ENCODE measurements around the gene CDC42BPG. TPM values are rescaled to one million over a fixed set of nuclear protein-coding genes. Genes with fewer than 3 reads are reported as not detected.

CDC42BPG gene
- total RNA-seq, 1 experiment from 2014 or later, result 0.15 TPM

DNA sequence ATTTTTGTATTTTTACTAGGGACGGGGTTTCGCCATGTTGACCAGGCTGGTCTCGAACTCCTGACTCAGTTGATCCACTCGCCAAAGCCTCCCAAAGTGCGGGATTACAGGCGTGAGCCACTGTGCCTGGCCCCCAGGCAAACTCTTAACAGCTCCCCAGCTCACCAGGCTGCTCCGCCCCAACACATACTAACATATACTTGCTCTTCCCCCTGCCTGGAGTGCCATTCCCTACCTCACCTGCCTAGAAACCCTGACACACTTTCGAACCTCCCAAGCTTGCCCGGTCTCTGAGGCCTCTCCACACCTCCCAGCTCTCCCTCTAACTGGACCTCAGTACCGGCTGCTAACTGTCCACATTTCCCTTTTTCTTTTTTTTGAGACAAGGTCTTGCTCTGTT, 49.9 kb downstream of the CDC42BPG start:
- peaks cover 9% of the 10 kb centered on the region for H3K4me1 ChIP-seq (ENCODE audit: low read length)
- H3K9me3 ChIP-seq (ENCODE audit: low read length), result no peaks in the 10 kb centered on the region
- H2AFZ ChIP-seq (ENCODE audit: low read length), result no peak overlapping the region
- no peak overlapping the region for H3K27ac ChIP-seq (ENCODE audit: low read length)
- DNase-seq, result no peak
- no peaks in the 10 kb centered on the region for H4K20me1 ChIP-seq (ENCODE audit: insufficient read depth, low read depth, low read length)
- 0 out of 2 replicates have a peak, but pooled peaks cover 7% of the 10 kb centered on the region for H3K36me3 ChIP-seq (ENCODE audit: insufficient read depth, low read length)
- H3K4me2 ChIP-seq (ENCODE audit: low read depth, low read length, poor library complexity, severe bottlenecking), result no peak overlapping the region
- no peak overlapping the region for H3K9ac ChIP-seq (ENCODE audit: low read length)
- H3K79me2 ChIP-seq (ENCODE audit: low read length), result no peaks in the 10 kb centered on the region
- no peaks in the 10 kb centered on the region for H3K9me2 ChIP-seq (replicated peaks; ENCODE audit: insufficient read depth, low read length)
- H3K4me3 ChIP-seq (ENCODE audit: low read length), result no peak overlapping the region
- H3K27me3 ChIP-seq (ENCODE audit: low read length), result no peaks in the 10 kb centered on the region

DNA sequence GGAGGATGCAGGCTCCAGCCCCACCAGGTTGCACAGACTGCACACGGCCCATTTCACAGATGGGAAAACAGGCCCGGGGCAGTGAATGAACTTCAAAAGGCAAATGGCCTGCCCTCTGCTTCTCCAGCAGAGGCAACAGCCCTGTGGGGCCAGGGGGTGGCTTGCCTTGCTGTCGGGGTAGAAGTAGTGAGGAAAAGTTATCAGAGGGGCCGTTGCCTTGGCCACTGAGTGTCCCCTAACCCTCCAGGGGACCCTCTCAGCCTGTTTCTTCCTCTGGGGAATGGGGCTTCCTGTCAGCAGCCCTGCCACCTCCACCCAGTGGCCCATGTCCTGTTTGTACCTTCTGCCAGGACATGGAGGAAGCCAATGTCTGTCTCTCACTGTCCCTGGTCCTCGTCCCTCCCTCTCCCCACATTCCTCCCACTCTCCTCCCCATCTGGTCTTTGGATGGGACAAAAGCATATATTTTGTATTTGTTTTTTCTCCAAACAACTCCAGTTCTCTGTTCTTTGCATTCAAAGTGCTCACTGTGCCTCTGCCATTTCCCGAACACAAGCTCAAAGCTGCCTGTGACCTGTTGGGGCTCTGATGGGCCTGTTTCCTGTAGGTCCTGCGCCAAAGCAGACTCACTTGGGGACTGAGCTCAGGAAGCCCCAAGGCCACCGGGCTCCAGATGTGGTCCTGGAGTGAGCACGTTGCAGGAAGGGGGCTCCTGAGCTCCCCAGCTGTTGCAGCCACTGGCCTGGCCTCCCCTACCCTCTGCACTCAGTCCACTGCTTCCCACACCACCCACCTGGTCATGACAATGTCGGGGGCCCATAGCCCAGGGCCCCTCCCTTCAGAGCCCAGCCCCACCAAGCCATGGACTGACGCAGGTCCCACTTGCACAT, 50.9 kb downstream of the CDC42BPG start:
- Histone ChIP-seq H3K27ac (ENCODE audit: low read length) (no peak overlapping the region), H3K27me3 (ENCODE audit: low read length) (no peaks in the 10 kb centered on the region), H2AFZ (ENCODE audit: low read length) (no peak overlapping the region), H3K9me3 (ENCODE audit: low read length) (no peaks in the 10 kb centered on the region), H3K4me3 (ENCODE audit: low read length) (no peak overlapping the region), H3K79me2 (ENCODE audit: low read length) (no peaks in the 10 kb centered on the region), H3K9me2 (replicated peaks; ENCODE audit: insufficient read depth, low read length) (no peaks in the 10 kb centered on the region), H4K20me1 (ENCODE audit: insufficient read depth, low read depth, low read length) (no peaks in the 10 kb centered on the region), H3K9ac (ENCODE audit: low read length) (no peak overlapping the region), H3K36me3 (ENCODE audit: insufficient read depth, low read length) (0 out of 2 replicates have a peak, but pooled peaks cover 7% of the 10 kb centered on the region), H3K4me1 (ENCODE audit: low read length) (peaks cover 4% of the 10 kb centered on the region; the same call in 1 of the 2 replicates), H3K4me2 (ENCODE audit: low read depth, low read length, poor library complexity, severe bottlenecking) (no peak overlapping the region)
- no peak for DNase-seq

DNA sequence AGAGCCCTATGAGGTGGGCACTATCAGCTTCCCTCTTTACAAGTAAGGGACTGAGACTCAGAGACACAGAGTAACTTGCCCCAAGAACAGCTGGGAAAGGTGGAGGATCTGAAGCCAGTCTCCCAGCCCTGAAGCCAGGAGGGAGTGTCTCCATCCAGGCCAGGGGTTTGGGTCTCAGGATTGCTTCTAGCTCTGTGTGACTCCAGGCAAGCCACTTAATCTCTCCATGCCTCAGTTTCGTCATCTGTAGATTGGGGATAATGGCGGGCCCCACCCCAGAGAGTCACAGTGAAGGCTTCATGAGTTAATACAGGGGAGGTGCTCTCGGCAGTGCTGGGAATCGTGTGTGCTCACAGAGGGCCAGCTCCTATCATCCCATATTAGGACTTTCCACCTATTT, 52.0 kb downstream of the CDC42BPG start:
- no peak overlapping the region for H3K4me3 ChIP-seq (ENCODE audit: low read length)
- H3K79me2 ChIP-seq (ENCODE audit: low read length), result no peaks in the 10 kb centered on the region
- H4K20me1 ChIP-seq (ENCODE audit: insufficient read depth, low read depth, low read length), result no peaks in the 10 kb centered on the region

DNA sequence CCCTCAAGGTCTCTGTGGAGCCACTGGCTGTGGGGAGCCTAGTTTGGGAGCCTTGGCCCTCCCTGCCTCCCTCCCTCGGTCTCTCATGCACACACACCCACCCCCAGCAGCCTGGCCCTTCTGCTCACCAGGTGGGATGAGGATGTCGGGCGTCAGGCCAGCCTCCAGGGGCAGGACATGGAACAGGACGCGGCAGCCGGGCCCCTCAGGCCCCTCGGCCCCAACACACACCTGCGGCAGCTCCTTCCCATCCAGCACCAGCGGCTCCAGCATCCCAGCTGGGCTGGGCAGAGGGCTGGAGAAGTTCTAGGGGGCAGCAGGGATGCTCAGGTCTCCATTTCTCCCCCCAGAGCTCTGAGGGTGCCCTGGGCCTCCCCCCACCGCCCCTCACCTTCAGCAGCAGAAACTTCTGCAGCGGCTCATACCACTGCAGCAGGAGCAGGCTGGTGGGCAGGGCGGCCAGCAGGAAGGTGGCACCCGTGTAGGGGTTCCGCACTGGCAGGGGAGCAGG, 52.6 kb downstream of the CDC42BPG start:
- Histone ChIP-seq H3K9me2 (replicated peaks; ENCODE audit: insufficient read depth, low read length) (no peaks in the 10 kb centered on the region), H3K9me3 (ENCODE audit: low read length) (no peaks in the 10 kb centered on the region), H2AFZ (ENCODE audit: low read length) (no peak overlapping the region), H3K9ac (ENCODE audit: low read length) (no peak overlapping the region), H3K4me3 (ENCODE audit: low read length) (no peak overlapping the region), H3K4me2 (ENCODE audit: low read depth, low read length, poor library complexity, severe bottlenecking) (no peak overlapping the region), H3K79me2 (ENCODE audit: low read length) (no peaks in the 10 kb centered on the region), H3K4me1 (ENCODE audit: low read length) (peaks cover 6% of the 10 kb centered on the region; the same call in 1 of the 2 replicates), H4K20me1 (ENCODE audit: insufficient read depth, low read depth, low read length) (no peaks in the 10 kb centered on the region), H3K27me3 (ENCODE audit: low read length) (no peaks in the 10 kb centered on the region), H3K27ac (ENCODE audit: low read length) (no peak overlapping the region), H3K36me3 (ENCODE audit: insufficient read depth, low read length) (0 out of 2 replicates have a peak, but pooled peaks cover 4% of the 10 kb centered on the region)
- no peak for DNase-seq

More for the DNA sequence above, 52.0 kb downstream of the CDC42BPG start:
- Histone ChIP-seq H3K27ac (ENCODE audit: low read length) (no peak overlapping the region), H3K9me3 (ENCODE audit: low read length) (no peaks in the 10 kb centered on the region), H3K27me3 (ENCODE audit: low read length) (no peaks in the 10 kb centered on the region), H3K9ac (ENCODE audit: low read length) (no peak overlapping the region), H2AFZ (ENCODE audit: low read length) (no peak overlapping the region), H3K36me3 (ENCODE audit: insufficient read depth, low read length) (0 out of 2 replicates have a peak, but pooled peaks cover 7% of the 10 kb centered on the region), H3K9me2 (replicated peaks; ENCODE audit: insufficient read depth, low read length) (no peaks in the 10 kb centered on the region), H3K4me2 (ENCODE audit: low read depth, low read length, poor library complexity, severe bottlenecking) (no peak overlapping the region), H3K4me1 (ENCODE audit: low read length) (peaks cover 6% of the 10 kb centered on the region; the same call in 1 of the 2 replicates)
- DNase-seq, result no peak

DNA sequence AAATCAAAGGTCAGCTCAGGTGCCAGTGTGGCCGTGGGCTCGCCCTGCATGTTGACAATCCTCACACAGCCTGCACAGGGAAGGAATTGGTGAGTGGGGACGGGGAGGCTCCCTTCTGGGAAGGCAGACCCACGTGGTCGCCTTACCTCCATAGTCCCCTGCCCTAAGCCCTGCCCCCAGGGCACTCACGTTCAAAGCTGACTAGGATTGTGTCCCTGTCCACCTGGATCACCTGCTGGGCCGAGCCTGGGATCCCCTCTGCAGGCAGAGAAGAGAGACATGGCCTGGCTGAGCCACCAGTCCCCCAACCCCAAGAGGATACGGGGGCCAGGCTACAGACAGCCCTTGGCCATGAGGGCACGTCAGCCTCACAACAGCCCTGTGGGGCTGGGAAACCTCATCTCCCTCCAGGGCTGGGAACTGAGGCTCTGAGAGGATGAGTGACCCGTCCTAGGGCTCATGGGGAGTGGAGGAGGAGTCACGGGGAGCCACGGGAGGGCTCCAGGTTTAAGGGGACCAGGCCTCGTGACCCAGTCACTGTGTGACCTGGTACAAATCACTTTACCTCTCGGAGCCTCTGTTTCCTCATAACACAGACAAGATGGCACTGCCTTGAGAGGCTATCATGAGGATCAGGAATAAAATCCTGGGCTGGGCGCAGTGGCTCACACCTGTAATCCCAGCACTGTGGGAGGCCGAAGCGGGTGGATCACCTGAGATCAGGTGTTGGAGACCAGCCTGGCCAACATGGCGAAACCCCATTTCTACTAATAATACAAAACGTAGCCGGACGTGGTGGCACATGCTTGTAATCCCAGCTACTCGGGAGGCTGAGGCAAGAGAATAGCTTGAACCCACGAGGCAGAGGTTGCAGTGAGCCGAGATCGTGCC, 54.0 kb downstream of the CDC42BPG start:
- Histone ChIP-seq H3K9ac (ENCODE audit: low read length) (no peak overlapping the region), H2AFZ (ENCODE audit: low read length) (no peak overlapping the region), H3K9me2 (replicated peaks; ENCODE audit: insufficient read depth, low read length) (no peaks in the 10 kb centered on the region), H3K4me3 (ENCODE audit: low read length) (no peak overlapping the region), H3K27ac (ENCODE audit: low read length) (no peak overlapping the region), H3K36me3 (ENCODE audit: insufficient read depth, low read length) (no peaks in the 10 kb centered on the region), H3K27me3 (ENCODE audit: low read length) (no peaks in the 10 kb centered on the region), H3K79me2 (ENCODE audit: low read length) (no peaks in the 10 kb centered on the region), H3K9me3 (ENCODE audit: low read length) (no peaks in the 10 kb centered on the region), H4K20me1 (ENCODE audit: insufficient read depth, low read depth, low read length) (no peaks in the 10 kb centered on the region), H3K4me2 (ENCODE audit: low read depth, low read length, poor library complexity, severe bottlenecking) (no peak overlapping the region), H3K4me1 (ENCODE audit: low read length) (peaks cover 6% of the 10 kb centered on the region; the same call in 1 of the 2 replicates)
- DNase-seq, result no peak

DNA sequence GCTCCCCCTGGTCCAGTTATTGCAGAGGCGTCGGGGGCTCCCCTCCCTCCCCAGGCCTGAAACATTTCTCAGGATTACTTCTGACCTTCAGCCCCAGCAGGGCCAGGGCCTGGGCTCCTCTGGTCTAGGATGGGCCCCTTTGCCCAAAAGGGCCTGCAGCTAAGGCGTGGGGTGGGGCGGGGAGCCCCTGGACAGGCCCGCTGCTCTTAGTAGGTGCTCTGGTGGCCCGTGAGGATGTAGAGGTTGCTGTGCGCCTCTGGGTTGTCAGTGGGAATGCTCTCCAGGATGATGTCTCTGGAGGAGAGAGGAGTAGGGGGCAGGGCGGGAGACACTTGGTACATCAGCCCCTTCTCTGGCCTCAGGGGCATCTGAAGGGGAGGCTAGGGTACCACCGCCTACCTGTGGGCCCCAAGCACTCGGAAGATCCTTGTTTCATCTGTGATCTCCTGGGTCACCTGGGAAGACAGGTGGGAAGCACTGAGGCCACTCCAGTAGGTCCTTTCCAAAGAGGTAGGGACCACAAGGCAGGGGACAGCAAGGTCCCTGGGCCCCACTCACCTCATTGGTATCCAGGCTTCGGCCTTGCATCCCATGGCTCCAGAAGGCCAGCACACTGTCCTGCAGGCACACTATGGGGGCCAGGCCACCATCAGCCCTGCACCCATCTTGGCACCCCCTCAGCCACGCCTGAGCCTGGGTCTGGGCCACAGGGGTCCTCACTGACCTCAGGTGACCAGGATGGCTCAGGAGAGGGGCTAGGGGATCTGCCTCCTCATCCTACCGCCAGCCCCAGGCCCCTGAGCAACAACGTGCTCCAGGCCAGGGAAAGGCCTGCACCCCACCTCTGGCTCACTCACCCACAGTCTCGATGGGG, 54.9 kb downstream of the CDC42BPG start:
- Histone ChIP-seq H3K9me2 (replicated peaks; ENCODE audit: insufficient read depth, low read length) (no peaks in the 10 kb centered on the region), H3K4me1 (ENCODE audit: low read length) (peaks cover 6% of the 10 kb centered on the region; the same call in 1 of the 2 replicates), H3K9me3 (ENCODE audit: low read length) (no peaks in the 10 kb centered on the region), H3K79me2 (ENCODE audit: low read length) (no peaks in the 10 kb centered on the region), H3K27ac (ENCODE audit: low read length) (no peak overlapping the region), H3K4me2 (ENCODE audit: low read depth, low read length, poor library complexity, severe bottlenecking) (no peak overlapping the region), H2AFZ (ENCODE audit: low read length) (no peak overlapping the region), H4K20me1 (ENCODE audit: insufficient read depth, low read depth, low read length) (no peaks in the 10 kb centered on the region), H3K4me3 (ENCODE audit: low read length) (no peak overlapping the region), H3K9ac (ENCODE audit: low read length) (no peak overlapping the region), H3K27me3 (ENCODE audit: low read length) (no peaks in the 10 kb centered on the region), H3K36me3 (ENCODE audit: insufficient read depth, low read length) (no peaks in the 10 kb centered on the region)
- no peak for DNase-seq

DNA sequence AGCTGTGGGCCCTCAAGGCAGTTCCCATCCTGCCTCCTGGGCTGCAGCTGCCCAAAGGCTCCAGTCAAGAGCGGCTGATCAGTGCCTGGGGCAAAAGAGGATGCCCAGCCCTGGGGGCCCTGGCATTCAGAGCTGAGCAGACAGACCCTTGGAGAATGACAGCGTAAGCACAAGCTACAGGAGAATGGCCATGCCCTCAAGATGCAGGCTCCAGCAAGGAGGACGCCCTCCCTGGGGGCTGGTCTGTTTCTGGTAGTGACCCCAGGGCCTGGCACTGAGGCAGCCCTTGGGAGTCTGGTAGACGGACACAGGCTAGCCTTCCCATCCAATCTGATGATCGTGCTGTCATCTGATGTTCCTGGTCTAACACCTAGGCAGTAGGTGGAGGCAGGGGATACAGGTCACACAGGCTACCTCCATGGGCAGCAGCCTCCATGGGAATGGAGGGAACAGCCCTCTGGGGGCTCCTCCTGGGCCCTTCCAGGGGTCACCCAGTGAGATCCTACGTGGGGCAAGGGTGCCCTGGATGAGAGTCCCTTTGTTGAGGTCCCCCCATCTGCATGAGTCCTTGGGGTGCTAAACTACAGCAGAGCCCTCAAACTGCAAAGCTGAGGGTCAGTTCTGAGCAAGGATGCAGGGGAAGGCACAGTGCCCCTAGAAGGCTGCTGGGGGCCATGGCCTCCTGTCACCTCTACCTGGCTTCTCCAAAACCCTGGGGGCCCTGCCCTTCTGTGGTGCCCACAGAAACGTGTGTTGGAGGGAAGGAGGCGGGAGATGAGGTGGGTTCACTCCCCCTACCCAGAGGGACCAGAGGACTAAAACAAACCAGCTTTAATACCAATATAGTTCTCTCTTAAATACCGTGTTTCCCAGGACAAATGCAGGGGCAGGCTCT, 55.9 kb downstream of the CDC42BPG start:
- H3K4me1 ChIP-seq (ENCODE audit: low read length), result peaks cover 6% of the 10 kb centered on the region; the same call in 1 of the 2 replicates
- H3K79me2 ChIP-seq (ENCODE audit: low read length), result no peaks in the 10 kb centered on the region

More for the DNA sequence above, 55.9 kb downstream of the CDC42BPG start:
- no peak for DNase-seq
- Histone ChIP-seq H2AFZ (ENCODE audit: low read length) (no peak overlapping the region), H4K20me1 (ENCODE audit: insufficient read depth, low read depth, low read length) (no peaks in the 10 kb centered on the region), H3K9me2 (replicated peaks; ENCODE audit: insufficient read depth, low read length) (no peaks in the 10 kb centered on the region), H3K9me3 (ENCODE audit: low read length) (no peaks in the 10 kb centered on the region), H3K36me3 (ENCODE audit: insufficient read depth, low read length) (no peaks in the 10 kb centered on the region), H3K4me3 (ENCODE audit: low read length) (no peak overlapping the region), H3K4me2 (ENCODE audit: low read depth, low read length, poor library complexity, severe bottlenecking) (no peak overlapping the region), H3K27ac (ENCODE audit: low read length) (no peak overlapping the region), H3K27me3 (ENCODE audit: low read length) (no peaks in the 10 kb centered on the region), H3K9ac (ENCODE audit: low read length) (no peak overlapping the region)
